Measurements from ENCODE around the gene EFEMP1.

EFEMP1 gene, protein sequence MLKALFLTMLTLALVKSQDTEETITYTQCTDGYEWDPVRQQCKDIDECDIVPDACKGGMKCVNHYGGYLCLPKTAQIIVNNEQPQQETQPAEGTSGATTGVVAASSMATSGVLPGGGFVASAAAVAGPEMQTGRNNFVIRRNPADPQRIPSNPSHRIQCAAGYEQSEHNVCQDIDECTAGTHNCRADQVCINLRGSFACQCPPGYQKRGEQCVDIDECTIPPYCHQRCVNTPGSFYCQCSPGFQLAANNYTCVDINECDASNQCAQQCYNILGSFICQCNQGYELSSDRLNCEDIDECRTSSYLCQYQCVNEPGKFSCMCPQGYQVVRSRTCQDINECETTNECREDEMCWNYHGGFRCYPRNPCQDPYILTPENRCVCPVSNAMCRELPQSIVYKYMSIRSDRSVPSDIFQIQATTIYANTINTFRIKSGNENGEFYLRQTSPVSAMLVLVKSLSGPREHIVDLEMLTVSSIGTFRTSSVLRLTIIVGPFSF
- total RNA-seq: 0 to 2.5 (median 0) reads per million in 17 experiments

DNA sequence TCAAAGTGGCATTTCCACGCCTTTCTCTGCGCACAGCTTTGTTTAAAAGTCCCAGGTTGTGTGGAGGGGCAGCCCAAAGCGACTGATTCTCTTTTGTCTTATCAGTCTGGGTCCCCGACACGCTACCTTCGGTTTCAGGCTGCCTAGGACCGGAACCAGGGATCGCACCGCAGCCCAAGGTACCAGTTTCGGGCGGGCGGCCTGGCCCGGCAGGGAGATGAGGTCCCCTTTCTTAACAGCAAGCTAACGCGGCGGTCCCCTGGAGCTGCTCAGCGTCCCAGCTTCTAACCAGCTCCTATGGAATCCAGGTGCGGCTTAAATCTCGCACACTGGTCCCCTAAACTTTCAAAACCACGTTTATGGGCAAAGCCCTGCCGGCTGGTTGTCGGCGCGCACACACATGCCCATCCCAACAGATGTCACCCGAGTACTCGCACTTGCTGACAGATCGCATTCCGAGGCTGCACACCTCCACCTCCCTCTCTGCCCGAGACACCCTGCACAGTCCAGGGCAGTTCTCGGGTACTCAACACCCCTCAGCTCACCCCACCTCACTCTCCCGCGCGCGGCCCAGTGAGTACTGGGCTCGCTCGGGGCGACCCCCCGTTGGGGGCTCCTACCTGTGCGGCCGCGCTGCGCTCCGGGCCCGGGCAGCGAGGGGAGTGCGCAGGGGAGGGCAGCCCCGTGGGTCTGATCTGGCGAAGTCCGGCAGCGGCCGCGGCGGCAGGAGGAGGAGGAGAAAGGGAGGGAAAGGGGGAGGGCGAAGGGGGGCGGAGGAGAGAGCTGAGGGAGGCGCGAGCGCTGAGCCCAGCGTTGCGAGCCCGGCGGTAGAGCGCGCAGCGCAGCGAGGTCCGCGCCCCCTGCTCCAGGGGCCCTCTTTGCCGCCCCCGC, at the start of gene EFEMP1:
EFEMP1 (minus strand) TSS at position 692 of the 891 bp plus-strand sequence. CDS start 1,342 bp downstream, outside the sequence.
- DNase-seq: no peak

DNA sequence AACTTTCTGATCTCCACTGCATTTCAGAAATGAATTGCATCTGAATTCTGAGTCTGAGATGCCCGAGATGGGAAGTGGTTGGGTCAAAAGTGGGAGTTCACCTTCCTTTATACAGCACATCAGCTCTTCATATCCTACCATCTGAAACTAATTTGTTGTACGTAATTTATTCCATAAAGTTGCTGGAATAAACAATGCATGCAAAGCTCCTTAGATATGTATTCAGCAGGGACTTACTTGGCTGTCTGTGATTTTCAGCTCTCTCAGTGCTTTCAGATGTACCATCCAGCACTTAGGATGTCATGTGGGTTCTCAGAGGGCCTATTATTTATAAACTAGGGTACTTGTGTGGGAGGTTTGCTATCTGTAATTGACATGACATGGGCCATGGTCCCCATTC, 46.9 kb upstream of the EFEMP1 start:
- no peak for DNase-seq

DNA sequence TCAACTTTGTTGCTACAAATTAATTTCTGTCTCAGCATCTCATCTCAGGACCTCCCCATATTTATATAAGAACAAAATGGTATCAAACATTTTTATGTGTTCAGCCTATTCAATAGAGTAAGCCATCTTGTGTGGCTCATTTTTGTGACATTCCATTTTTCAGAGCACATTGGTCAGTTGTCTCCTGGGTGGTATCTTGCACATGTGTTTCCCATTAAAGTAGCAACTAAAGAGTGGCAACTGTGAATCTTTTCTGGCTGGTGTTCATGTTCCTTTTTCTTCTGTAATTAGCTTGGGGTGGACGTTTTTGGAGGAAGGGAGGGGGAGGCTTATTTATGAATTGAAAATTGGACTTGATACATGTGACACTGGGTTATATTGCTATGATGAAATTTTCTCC, 45.4 kb upstream of the EFEMP1 start:
- no peak for DNase-seq

DNA sequence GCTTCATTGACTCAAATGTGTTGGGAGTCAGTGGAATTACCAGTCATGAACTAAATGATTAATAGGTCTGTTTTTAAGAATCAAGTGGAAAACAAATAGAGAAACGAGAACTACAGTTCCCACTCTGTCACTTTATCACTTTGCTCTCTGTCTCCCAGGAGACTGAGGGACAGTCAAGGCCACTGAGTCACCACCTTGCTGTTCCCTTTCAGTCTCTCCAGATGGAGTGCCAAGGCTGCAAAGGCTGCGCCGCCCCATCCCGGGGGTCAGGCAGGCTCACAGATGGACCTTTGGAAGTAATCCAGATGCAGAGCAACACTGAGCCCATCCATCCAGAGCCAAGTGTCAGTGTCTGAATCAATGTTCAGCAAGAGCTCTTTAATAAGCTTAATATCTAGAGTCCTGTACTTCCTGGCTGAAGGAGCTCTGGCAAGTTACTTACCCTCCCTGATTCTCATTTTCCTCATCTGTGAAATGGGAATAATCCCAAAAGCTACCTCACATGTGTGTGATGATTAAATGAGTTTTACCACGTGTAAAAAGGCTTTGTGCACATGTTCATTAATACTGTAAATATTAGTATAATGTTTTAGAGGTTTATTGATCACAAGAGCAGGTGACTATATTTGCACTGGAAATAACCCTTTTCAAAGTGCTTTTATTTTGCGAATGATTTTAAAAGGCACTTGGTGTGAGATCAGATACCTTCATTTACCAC, 43.0 kb upstream of the EFEMP1 start:
- DNase-seq: no peak

DNA sequence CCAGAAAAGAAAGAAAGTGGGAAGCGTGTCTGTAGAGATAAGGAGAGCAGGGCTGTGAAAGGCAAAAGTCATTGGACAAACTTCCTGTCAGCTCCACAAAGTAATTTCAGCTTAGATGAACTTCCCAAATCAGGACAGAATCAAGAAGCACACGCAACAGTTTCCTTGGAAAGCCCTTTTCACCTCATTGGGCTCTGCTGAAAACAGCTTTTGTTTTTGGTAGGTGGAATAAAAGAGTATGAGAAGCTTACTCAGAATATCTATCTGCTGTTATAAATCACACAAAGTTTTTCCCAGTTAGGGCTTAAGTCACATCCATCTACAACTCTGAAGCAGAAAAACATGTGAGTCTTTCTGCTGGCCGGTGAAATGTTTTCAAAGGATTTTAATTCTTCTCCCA, 42.4 kb upstream of the EFEMP1 start:
- DNase-seq: no peak

DNA sequence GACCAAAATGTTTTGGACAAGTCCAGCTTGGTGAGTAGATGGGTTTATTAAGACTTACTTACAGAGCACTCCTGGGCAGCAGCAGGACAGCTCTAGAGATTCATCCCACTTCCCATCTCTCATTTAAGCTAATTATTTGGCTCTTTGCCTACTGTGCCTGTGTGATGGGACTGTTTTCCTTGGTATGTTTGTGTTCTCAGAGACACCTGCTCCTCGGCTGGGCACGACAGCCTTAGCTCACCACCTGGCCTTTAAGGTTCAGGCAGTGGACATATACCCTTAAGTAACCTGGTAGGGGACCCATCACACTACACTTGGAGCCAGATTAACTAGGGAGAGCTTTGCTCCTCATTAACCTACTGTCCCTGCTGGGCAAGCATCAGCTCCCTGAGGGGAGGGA, 41.7 kb upstream of the EFEMP1 start:
- no peak for DNase-seq

DNA sequence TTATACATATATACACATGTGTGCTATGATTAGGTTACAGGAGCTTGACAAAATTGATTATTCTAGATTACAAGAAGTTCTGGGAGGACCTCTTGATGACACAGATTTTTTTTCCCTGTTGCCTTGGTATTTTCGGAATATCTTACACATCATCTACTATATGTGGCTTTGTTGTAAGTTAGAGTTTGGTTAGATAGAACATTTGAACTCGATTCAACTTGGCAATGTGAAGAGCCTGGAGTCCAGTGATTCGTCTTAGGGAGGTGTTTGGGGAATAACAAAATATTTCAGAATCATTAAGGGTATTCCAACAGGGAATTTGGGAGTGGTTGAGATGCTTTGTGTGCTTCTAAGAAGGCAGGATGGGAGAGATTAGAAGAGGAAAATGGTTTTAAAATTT, 39.3 kb upstream of the EFEMP1 start:
- no peak for DNase-seq

DNA sequence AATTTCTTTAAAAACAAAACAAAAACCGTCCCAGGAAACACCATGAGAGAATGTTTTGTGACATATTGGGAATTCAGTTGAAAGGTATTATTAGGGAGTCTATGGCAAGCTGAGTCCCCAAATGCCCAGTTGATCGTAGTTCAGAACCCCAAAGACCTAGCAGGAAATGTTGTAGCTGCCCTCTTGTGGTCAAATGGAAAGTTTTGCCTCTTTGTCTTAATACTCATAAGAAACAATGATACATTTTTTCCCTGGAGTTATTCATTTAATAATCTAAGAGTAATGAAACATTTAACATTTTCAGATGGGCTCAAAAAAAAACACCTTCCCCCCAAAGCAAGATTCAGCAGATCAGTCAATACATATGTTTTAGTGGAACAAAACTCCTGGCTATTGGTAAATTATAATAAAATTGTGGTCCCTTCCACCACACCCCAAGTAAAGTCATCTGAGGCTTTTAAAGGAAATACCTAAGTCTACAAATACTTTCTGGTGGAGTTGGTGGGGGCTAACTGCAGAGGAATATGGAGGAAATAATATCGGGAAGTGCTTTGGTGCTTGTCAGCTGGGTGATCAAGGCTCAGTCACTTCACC, 37.8 kb upstream of the EFEMP1 start:
- DNase-seq: peak; percentile 46 to 57 (median 49)

DNA sequence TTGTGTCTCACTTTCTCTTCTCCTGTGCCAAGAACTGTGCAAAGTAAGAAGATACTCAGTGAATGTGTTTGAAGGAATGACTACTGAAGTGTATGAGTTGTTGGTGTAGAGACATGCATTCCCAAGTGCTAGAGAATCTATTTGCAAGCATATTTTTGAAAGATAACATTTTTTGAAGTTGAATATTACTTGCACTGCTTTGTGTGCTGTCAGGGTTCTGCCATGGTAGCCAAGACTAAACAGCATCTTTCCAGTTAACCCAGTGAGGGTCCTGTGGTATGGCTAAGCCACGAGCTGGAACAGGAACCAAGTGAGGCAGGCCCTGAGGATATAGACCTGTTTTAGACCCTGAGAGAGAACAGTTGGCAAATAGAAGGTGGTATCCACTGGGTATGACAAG, 35.2 kb upstream of the EFEMP1 start:
- no peak for DNase-seq

DNA sequence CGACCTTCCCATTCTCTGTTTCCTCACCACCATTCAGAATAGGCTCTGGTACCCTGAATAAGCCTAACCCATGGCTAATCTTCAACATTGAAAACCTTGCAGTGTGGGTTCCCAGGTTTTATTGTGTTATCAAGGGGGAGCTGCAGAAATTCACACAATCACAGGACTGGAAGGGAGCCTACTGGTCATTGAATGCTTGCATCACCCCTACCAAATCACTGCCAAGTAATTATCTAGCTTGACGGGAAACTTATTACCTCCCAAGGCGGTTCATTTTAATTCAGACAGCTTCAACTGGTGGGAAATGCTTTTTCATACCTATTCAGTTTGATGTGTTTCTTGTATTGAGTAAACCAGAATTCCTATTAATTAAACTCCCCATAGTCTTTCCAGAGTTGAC, 33.6 kb upstream of the EFEMP1 start:
- no peak for DNase-seq

DNA sequence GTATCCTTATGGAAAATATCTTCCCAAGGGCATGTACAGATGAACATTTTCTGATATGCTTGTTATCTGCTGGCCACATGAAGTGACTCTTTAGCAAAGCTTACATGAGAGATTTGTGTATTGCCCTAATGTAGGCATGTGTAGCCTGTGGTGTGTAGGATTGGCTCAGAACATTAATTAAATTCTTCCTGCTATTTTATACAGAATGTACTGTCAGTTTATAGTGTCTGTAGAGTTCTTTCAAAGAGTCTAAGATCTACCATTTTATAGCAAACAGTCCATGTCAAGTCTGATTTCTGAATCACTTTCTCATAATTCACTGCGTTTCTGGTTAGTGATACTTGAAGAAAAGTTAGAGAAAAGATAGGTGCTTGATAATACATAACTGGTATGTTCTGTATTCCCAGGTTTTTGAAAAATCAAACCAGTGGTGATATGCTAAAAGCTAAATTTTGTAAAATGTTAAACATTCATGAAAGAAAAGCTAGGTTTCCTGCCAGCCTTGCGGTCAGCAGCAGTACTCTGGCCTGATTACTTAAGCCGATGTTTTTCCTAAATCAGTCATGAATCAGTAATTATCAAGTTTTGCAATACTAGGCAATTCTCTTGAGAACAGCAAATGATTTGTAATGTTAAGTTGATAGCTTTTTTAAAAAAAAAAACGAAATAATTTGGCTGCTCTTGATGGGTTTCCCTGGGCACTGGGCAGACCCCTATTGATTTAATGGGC, 30.9 kb upstream of the EFEMP1 start:
- DNase-seq: no peak

DNA sequence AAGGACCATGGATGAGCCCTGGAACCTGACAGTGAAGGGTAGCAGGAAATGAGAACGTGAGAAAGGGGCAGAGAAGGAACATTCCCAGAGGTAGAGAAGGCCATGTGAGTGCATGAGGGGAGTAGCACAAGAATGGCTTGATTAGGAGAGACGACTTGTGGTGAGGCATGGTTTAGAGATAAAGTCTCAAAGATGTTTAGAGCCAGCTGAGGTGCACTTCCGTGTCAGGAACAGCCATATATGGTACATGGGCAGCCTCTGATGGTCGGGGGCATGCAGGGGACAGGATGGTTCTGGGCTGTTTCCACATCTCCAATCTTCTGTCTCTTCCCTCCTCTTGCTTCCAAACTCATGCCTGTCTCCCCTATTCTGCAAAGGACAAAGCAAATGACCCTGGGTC, 28.8 kb upstream of the EFEMP1 start:
- DNase-seq: no peak

DNA sequence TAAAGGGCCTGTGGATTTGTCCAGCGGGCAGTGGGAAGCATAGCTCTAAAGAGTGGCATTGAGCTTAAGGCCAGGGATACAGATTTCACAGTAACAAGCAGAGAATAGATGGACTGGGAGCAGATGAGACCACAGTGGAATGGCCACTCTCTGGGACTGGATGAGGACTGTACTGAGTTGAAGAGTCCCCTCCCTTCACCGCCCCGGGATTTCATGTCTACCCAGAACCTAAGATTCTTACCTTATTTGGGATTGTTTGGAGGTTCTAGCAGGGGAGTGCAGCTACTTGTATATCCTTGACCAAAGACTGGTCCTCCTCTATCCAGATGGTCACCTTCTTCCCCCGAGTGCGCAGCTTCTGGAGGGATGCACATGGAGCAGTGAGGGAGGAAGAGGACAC, 28.0 kb upstream of the EFEMP1 start:
- DNase-seq: no peak

DNA sequence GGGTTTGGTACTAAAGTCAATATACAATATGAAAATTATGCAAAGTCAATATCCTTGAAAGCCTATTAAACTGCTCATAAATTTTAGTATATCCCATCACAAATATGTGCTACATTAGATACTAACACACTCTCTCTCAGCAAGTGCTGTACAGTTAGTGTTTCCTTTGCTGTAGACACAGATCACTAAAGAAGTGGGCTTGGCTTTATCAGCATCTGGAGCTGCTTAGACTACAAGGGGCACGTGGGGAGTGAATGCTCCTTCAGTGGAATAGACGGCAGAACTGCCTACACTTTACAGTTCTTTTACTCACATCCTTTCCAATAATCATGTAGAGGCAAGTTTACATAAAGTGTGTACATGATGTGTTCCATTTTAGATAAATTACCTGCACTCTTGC, 26.0 kb upstream of the EFEMP1 start:
- DNase-seq: no peak

DNA sequence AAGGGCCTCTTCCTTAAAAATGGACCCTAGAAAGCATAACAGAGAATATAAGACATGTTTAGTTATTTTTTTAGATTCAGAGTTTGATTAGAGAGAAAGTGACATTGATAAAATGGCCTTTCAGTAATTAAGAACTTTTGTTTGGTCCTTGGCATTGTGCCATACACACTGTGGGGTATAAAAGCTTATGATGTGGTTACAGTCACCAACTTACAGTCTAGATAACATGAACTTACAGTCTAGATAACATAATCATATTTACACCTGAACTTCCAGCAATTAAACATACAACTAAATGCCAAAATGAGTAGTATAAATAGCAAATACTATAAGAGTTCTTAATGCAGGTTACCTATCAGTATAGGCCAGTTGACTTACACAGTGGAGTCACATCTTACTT, 25.6 kb upstream of the EFEMP1 start:
- DNase-seq: no peak

DNA sequence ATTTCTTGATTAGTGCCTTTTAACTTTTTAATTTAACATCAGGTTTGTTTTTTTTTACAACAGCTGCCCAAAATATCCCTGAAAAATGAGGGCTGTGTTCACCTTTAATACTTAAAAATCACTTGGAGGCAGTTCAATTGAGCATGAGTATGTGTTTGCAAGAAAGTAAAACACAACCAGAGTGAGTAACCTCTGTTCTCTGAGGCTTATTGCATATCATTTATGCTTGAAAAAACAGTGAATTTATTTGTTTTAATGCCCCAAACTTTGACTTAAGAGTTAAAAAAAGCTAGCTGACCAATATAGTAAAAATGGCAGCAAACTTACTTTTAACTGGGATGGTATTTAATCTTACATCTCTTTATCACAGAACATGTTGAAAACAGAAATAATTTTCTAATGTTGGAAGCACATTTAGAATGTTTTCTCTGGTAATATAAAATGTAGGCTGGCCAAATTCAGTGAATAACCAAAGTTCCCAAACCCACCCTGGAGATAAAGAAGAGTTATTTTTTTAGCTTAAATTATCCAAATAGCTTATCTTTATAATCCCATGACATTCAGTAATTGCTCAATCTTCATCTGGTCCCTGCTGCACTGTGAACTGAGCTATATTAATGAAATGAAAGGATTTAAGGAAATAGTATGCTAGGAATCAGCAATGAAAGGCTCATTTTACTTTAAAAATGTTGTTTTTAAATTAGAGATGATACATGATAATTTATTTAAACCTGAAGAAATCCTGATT, 24.8 kb upstream of the EFEMP1 start:
- DNase-seq: no peak

DNA sequence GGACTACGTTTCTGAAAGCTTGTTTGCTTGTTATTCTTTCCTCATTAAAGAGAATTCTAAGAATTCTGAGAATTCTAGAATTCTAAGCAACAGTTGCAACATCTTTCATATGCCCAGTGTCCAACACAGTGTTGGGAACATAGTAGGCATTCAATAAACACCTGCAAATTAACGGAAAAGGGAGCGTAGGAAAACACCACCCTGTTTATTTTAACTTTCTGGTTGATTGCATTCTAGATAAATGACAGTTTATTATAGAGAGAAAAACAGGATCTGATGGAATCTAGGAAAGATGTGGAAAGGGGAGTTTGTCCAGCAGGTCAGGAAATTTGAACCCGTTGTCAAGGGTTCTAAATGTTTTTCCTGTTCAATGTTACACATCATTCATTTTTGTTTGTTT, 24.2 kb upstream of the EFEMP1 start:
- no peak for DNase-seq

DNA sequence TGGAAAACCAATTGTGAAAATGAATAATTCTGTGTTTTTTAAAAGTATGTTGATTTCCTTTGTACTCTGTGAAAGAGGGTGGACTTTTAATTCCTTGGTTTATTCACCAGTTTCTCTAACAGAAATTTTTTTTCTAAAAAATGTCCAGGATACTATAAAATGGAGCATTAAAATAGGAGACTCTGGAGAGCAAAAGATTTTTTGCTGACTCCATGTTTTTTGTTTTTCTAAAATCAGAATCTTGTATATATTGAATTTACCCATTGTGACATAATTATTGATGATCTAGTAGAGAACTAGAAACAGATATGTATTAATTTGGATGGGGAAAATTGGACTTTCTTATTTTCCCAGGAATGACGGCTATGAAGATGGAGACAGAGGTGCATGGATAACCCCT, 23.2 kb upstream of the EFEMP1 start:
- DNase-seq: no peak

DNA sequence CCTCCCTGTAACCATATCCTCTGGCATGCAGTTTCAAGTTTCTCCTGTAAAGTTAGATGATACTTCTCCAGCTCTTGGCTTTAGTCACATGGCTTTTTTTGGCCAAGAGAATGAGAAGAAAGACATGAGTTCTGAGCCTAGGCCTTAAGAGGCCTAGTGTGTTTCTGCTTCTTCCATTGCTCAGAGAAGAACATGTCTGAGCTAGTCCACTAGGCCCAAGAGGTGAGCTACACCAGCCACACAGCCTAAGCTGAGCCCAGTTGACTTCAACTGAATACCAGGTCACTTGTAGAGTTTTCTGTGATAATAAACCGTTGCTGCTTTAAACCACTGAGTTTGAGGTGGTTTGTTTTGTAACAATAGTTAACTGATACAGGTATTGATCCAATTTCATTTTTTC, 19.9 kb upstream of the EFEMP1 start:
- no peak for DNase-seq

DNA sequence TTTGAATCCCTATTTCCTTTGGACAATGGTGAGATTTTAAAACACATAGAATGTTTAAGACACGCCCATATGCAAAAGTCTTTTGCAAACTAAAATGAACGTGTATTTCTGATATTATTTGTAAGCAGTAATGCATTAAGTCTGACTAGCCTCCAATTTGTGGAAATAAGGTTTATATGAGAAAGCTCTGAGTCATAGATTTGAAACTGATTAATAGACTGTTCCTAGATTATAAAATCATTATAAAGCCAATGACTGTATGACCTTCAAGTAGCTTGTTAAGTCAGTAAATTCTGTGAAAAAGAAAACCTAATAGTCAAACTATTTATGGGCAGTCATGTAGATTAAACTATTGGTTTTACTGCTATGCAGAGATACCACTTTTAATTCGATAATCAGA, 12.8 kb upstream of the EFEMP1 start:
- no peak for DNase-seq

DNA sequence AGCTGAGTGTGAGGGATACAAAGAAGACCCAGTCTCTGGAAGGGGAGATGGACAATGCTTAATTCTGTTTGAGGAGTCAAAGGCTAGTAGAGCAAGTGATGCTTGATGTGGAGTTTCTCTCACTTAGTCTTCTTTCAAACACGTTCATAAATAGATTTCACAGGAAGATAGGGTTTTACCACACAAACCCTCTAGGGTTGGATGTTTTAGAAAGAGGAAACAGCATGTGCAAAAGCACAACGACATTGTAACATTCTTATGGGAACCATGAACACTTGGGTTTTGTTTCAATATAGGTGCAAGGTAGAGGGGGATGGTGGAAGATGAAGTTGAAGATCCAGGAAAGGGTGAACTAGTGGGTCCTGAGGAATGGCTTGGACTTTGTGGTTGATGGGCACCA, 10.8 kb upstream of the EFEMP1 start:
- no peak for DNase-seq
